Activated T-cell treated with anti-CD3 and anti-CD28 coated beads, Interleukin-2, amount 50 U/mL, for 48 hours (primary cell): Measurements from ENCODE around the gene COBL.

Experiments used
- DNase-seq, 2 experiments: peaks; one replicate each; pipeline ENCODE4 v3.0.0-alpha.2; 2020

COBL gene

GRCh38 chr7:50982626-50983025 lies 334.0 kb downstream of the COBL start:
- DNase-seq: no peak

- DNase-seq: no peak
These were observed 334.9 kb downstream of the COBL start for GRCh38 chr7:50981743-50982142.

GRCh38 chr7:50980411-50980810 lies 336.2 kb downstream of the COBL start:
- DNase-seq: no peak

DNA sequence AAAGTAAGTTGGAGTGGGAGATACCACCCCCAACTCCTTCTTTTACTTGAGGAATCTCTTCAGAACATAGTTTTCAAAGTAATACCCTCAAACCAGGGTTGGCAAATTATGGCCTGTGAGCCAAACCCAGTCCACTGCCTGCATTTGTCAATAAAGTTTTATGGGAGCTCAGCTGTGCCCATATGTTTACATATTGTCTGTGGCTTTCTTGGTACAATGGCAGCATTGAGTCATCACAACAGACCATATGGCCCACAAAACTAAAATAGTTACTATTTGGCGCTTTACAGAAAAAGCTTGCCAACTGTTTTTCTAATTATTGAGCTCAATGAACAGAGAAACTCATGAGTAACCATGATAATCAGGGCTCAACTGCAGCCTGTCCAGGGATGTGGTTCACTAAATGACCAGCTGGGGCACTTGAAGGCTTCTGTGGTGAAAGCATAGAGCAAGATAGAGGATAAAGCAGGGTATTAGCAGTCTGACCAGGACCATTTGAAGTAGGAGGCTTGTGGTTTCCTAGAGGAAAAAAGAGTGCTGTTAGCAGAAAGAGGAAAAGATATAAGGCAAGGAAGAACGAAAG lies 337.9 kb downstream of the COBL start:
- no peak for DNase-seq

DNA sequence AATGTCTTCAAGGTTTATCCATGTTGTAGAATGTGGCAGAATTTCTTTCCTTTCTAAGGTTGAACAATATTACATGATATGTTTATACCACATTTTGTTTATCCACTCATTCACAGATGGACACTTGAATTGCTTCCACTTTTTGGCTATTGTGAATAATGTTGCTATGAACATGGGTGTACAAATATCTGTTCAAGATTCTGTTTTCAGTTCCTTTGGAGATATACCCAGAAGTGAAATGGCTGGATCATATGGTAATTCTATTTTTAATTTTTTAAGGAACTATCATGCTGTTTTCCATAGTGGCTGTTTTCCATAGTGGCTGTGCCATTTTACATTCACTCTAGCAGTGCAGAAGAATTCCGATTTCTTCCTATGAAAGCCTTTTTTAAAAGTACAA lies 339.2 kb downstream of the COBL start:
- no peak for DNase-seq

DNA sequence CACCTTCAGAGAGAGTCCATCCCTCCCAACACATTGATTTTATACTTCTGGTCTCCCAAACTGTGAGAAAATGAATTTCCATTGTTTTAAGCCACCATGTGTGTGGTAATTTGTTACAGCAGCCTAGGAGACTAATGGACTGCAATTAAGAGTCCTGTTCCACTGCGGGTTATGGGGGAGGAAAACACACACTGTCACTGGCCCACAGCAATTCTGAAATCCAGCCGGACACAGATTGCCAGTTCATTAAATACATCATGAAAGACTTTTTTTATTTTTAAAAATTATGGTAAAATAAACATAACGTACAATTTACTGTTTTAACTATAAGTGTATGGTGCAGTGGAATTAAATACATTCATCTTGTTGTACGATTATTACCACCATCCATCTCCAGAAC lies 340.5 kb downstream of the COBL start:
- no peak for DNase-seq

GRCh38 chr7:50974240-50974639 lies 342.4 kb downstream of the COBL start:
- DNase-seq: no peak

DNA sequence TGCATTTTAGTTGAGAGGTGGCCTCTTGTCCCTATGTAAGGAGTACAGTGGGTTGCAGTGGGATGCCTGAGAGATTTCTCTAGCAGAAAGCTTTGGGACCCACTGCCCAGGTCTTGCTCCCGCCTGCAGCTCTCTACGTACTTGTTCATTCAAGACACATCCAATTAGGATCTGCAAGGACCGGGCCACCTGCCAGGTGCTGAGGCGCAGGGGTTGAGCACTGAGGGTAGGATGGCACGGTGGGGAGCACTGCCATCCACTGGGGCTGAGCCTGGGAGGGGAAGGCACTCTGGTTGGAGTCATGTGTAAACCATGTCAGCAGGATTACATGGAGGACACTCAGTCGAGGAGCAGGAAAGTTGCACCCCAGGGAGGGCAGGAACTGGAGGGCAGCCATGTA lies 342.8 kb downstream of the COBL start:
- no peak for DNase-seq

DNA sequence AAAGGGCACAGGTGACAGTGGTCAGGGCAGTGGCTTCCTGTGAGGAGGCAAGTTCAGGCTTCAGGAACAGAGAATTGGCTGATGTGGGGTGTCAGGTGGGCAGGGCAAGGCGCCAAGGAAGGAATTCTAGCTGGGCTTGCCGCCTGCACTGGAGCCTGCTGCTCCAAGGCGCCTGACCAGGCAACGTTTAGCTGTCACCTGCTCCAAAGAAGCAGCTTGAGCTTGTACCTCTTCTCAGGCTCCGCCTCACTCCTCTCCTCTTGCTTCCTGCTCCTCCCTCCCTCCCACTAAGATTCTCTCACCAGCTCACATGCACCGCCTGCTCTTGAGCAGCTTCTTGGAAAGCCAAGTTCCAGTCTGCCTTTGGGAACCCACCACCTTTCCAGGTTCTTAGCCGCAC lies 346.5 kb downstream of the COBL start:
- no peak for DNase-seq
